Heart right ventricle (tissue), 16 donors: Measurements from ENCODE around the gene KXD1. TPM values are rescaled to one million over a fixed set of nuclear protein-coding genes. Genes with fewer than 3 reads are reported as not detected.

Experiments used
- ATAC-seq, 8 donors: fragments of 200-7000 bp; cut with Tn5 transposase; one replicate each; pipeline ENCODE4 v1.9.1; 2020; ENCODE audit warnings: mild to moderate bottlenecking in 8 of 8, moderate library complexity in 8 of 8, moderate number of reproducible peaks in 1 of 8
- DNase-seq, 2 donors: peaks; one replicate each; pipeline ENCODE4 v3.0.0-alpha.2; 2020
- H3K27ac ChIP-seq, 10 donors: fragments of 200-600 bp; sonication (generic) in 2 of 10; one replicate each; pipeline versions ENCODE4 v1.5.0 to v1.8.0; 2020 to 2022; ENCODE audit warnings: mild to moderate bottlenecking in 3 of 10
- H3K27me3 ChIP-seq, 7 donors: fragments of 200-600 bp; one replicate each; pipeline ENCODE4 v1.8.0; 2021 to 2022; ENCODE audit warnings: mild to moderate bottlenecking in 2 of 7
- H3K36me3 ChIP-seq, 9 donors: fragments of 200-600 bp; sonication (generic) in 1 of 9; one replicate each; pipeline versions ENCODE4 v1.5.0 to v1.8.0; 2020 to 2022; ENCODE audit warnings: mild to moderate bottlenecking in 2 of 9
- H3K4me1 ChIP-seq, 9 donors: fragments of 200-600 bp; sonication (generic) in 1 of 9; one replicate each; pipeline versions ENCODE4 v1.5.0 to v1.8.0; 2020 to 2022; ENCODE audit warnings: mild to moderate bottlenecking in 4 of 9
- H3K4me3 ChIP-seq, 10 donors: fragments of 200-600 bp; sonication (generic) in 2 of 10; one replicate each; pipeline versions ENCODE4 v1.5.0 to v1.8.0; 2020 to 2022; ENCODE audit warnings: mild to moderate bottlenecking in 7 of 10, moderate library complexity in 2 of 10
- H3K9me3 ChIP-seq, 11 donors: fragments of 200-600 bp in 10 of 11; sonication (generic) in 2 of 11; one replicate each; pipeline versions ENCODE4 v1.5.0 to v1.8.0; 2013 to 2022; ENCODE audit warnings: mild to moderate bottlenecking in 2 of 11, control low read depth in 1 of 11, moderate library complexity in 1 of 11
- WGBS, 2 donors: extraction: QIAGEN DNeasy Blood & Tissue Kit; methylation state at CpG; one replicate each; pipeline ENCODE4 v1.1.7; 2013; ENCODE audit warnings: inconsistent platforms in 1 of 2; 5-methylcytosine and 5-hydroxymethylcytosine counted together
- intact Hi-C, 10 donors: fragments of 100-400 bp; cut with DNase I; formaldehyde crosslinking; loops; one replicate each; pipeline versions ENCODE4 v1.11.1 to v1.14.2; 2022
- polyA plus RNA-seq, 2 donors: library from polyadenylated mRNA; stranded (reverse); fragments of 200-250 nt; gene quantifications; one replicate each; pipeline ENCODE4 v1.2.3, GENCODE V29; 2013
- total RNA-seq, 10 donors: library from RNA; stranded (reverse); fragmentation: NEBNext Ultra II Directional in 3 of 10; extraction: Animal tissue kit (Norgen Biotek cat#: 25700) in 3 of 10; gene quantifications; one replicate each; pipeline versions ENCODE4 v1.2.1 to v1.2.4, GENCODE V29; 2021 to 2023
- TF ChIP-seq, protein P1 (sequence below), 9 donors: fragments of 200-600 bp; sonication (generic) in 2 of 9; IDR thresholded peaks; one replicate each; pipeline versions ENCODE4 v1.5.0 to v1.8.0; 2021 to 2022; ENCODE audit warnings: antibody characterized with exemption in 9 of 9, mild to moderate bottlenecking in 5 of 9, moderate library complexity in 1 of 9
- donor health status: Arrhythmogenic right ventricular cardiomyopathy.
- donor health status: ischemic (EF 13 %, LVEDD 7.1; RV severe dilation, severe dysfunction).
- donor health status: healthy with polysubstance abuse.
- donor health status: DM: no; HTN: yes; CAD: no.
- donor health status: DM: no; HTN: no; CAD: no.
- donor health status: ischemic (EF 25% LVEDD 6.9; RV normal size, moderate dysfunction).
- donor health status: ischemic (EF 25% LVEDD 5.7; RV mildly dilated, moderate dysfunction).
- donor health status: healthy.
- donor health status: DM: yes; HTN: yes; CAD: no.
- donor health status: Ischemic cardiomyopathy.
- donor health status: ischemic (EF 35%, LVEDD 5.7; RV mildly dilated, moderate dysfunction).
- donor health status: nonischemic (EF 11% LVEDD 7.7; RV severe dilation, severe dysfunction).
- donor health status: DM: yes; HTN: yes; CAD: no.
- donor health status: PGD.
- donor health status: ischemic (EF 29% LVEDD 5.4; RV normal size, mild dysfunction).
- donor health status: nonischemic (EF 23%, LVEDD 6.1; RV moderate dilation, normal function).

KXD1 gene
- total and polyA plus RNA-seq, 12 donors: 35.6 to 88.6 (median 45.6) TPM

DNA sequence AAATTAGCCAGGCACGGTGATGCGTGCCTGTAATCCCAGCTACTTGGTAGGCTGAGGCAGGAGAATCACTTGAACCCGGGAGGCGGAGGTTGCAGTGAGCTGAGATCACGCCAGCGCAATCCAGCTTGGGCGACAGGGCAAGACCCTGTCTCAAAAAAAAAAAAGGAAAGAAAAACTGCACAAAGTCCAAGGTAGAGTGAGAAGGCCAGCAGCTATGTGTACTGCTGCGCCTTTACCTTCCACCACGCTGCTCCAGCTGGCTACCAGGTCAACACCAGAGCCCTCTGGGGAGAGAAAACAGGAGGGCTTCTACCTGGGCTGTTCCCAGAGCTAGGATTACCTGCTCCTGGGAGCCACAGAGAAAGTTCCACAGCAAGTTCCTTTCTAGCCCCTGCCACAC is 39.0 kb upstream of the KXD1 start:
- Histone ChIP-seq H3K4me1 (peaks cover 12 to 70% (median 55%) of the 10 kb centered on the region in 9 donors), H3K27me3 (no peaks in the 10 kb centered on the region), H3K9me3 (no peaks in the 10 kb centered on the region), H3K36me3 (peaks cover 0 to 4% (median 0%) of the 10 kb centered on the region in 9 donors), H3K27ac (peak overlapping the region in 2 of 10 donors; percentile 96 to 100), H3K4me3 (no peak overlapping the region)
- TF ChIP-seq, protein P1, sequence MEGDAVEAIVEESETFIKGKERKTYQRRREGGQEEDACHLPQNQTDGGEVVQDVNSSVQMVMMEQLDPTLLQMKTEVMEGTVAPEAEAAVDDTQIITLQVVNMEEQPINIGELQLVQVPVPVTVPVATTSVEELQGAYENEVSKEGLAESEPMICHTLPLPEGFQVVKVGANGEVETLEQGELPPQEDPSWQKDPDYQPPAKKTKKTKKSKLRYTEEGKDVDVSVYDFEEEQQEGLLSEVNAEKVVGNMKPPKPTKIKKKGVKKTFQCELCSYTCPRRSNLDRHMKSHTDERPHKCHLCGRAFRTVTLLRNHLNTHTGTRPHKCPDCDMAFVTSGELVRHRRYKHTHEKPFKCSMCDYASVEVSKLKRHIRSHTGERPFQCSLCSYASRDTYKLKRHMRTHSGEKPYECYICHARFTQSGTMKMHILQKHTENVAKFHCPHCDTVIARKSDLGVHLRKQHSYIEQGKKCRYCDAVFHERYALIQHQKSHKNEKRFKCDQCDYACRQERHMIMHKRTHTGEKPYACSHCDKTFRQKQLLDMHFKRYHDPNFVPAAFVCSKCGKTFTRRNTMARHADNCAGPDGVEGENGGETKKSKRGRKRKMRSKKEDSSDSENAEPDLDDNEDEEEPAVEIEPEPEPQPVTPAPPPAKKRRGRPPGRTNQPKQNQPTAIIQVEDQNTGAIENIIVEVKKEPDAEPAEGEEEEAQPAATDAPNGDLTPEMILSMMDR (IDR thresholded peaks at IDR 0.05): no peak
- intact Hi-C loops: loop anchor here in 3 of 10 donors (5.0 to 10.0 kb wide), 2 partner anchors 46 to 54 kb away; no protein-coding TSS in a partner anchor
- 97 to 98% methylated on average over 9 of the region's 9 CpGs for WGBS, 2 donors
- ATAC-seq (no peak), DNase-seq (no peak)

DNA sequence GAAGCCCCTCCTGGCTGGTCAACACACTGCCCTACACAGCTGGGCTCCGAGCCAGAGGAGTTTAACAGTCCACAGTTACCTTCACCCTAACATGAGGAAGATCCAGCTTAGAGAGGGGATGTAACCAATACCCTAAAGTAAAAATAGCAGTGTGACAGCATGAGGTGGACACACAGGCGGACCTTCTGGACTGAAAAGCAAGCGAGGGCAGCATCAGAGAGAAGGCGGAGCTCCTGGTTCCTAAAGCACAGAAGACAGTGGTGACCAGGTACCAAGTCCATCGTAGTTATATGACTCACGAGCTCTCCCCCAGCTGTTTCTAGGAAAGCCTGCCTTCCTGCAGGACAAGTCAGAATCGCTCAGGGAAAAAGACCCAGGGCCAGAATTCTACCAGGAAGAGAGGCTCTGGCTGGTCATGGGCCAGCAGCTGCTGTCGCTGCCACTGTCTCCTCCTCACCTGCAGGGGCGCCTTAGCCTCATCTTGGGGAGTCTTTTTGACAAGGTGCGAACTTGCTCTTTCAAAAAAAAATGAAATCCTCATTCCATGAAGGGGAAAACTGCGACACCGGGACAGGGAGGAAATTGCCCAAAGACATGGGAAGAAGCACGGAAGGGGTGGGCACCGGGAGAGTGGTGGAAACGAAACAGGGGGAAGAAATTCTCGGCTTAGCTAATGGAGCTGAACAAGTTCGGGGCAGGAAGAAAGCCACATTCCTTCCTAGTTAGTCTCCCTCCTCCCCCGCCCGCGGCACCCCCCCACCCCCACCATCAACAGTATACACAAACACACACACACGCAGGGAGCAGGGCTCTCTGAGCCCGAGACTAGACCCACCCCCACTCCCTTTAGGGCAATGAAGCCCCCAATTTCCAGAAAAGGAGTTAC is 37.5 kb upstream of the KXD1 start:
- intact Hi-C loops: loop anchor here in 8 of 10 donors (5.0 to 10.0 kb wide), 5 partner anchors 37 to 58 kb away; partner anchors contain the start of gene KXD1 (in 3 of the 8)
- Histone ChIP-seq H3K9me3 (no peaks in the 10 kb centered on the region), H3K4me1 (peaks cover 1 to 54% (median 40%) of the 10 kb centered on the region in 9 donors), H3K27ac (peak overlapping the region; percentile 16 to 100 (median 95)), H3K4me3 (peak overlapping the region; percentile 67 to 100 (median 98)), H3K27me3 (no peaks in the 10 kb centered on the region), H3K36me3 (peaks cover 0 to 2% (median 0%) of the 10 kb centered on the region in 9 donors)
- DNase-seq (peak; percentile 51 to 53), ATAC-seq (no peak)
- WGBS, 2 donors: 8 to 10% methylated on average over 22 of the region's 22 CpGs
- TF ChIP-seq, protein P1 (IDR thresholded peaks at IDR 0.05): peak; percentile 15 to 71 (median 58)

DNA sequence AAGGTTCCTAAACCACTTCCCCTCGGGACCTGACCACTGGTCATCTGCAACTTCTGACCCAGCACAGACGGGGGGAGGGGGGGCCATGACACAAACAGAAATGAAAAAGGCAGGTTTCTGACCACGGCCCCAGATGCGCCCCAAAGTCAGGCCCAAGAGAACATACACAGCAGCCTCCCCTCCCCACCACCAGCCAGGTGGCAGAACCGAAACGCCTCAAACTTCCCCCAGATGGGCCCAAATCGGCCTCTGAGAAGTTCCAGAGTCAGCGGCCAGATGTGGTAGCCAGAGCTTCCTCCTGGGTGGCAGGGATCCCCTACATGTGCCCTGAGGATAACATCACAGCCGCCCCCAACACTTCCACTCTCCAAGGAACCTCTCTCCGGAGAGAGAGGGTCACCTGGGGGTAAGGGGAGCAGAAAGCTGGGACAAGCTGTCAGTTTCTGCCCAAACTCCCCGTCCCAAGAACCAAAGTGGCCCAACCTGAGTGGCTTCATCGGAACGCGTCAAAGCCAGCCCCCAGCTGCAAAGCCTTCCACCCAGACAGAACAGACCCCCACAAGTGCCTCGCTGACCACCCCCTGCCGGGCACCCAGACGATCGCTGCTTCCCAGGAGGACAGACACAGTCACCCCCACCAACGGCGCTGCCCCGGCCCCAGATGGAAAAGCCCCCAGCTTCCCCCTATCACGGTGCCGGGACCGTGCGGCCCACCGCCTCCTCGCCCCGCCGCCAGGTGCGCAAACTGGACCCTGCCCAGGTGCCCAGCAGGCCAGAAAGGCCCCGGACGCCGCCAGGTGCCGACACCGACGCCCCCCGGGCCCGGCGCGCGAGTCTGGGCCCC is 36.6 kb upstream of the KXD1 start:
- Histone ChIP-seq H3K36me3 (no peaks in the 10 kb centered on the region), H3K27ac (peak overlapping the region; percentile 79 to 100 (median 95)), H3K4me3 (peak overlapping the region; percentile 67 to 100 (median 98)), H3K4me1 (peaks cover 0 to 46% (median 31%) of the 10 kb centered on the region in 9 donors), H3K9me3 (no peaks in the 10 kb centered on the region), H3K27me3 (no peaks in the 10 kb centered on the region)
- 0 to 1% methylated on average over 38 to 41 of the region's 41 CpGs for WGBS, 2 donors
- intact Hi-C loops: loop anchor here in 5 of 10 donors (5.0 kb wide), 3 partner anchors 36 to 59 kb away; partner anchors contain the start of gene KXD1 (in 3 of the 5)
- TF ChIP-seq, protein P1 (IDR thresholded peaks at IDR 0.05): peak in 1 of 9 donors; percentile 7
- ATAC-seq (peak in 1 of 8 donors; percentile 5), DNase-seq (peak; percentile 45 to 54)
